NOMO-1 treated with dmso at 0.1 percent for 144 hours (cell line): ENCODE data around the gene ADNP2.

Experiments used
- DNase-seq: peaks from one replicate; lab custom pipeline; 2025; ENCODE audit not compliant: unreplicated experiment; lab: John Stamatoyannopoulos, UW

ADNP2 gene

DNA sequence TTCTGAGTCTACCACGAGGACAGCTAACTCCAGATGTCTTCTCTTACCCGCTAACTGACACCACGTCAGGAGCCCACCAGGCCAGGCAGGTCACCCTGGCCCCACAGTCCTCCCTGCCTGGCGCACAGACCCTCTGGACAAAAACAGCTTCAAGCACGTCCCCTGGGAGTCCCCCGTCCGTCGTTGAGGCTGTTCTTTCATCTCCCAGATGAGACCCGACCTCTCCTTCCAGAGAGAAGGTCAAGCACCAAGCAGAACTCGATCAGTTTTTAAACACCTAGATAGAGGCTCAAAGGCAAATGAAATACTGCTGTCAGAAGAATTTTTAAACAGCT lies 80.4 kb downstream of the ADNP2 start:
- DNase-seq: no peak
